GM18951 (cell line): ENCODE data around the gene FCGBP.

Experiments
- POLR2A ChIP-seq: IDR thresholded peaks from 4 replicates; pipeline ENCODE4 v1.6.1; 2011; ENCODE audit warnings: mild to moderate bottlenecking; ENCODE audit not compliant: insufficient read length, insufficient read depth; ENCODE audit errors: extremely low read depth
- in situ Hi-C: fragments of 300-500 bp; cut with MboI; formaldehyde crosslinking; loops from one replicate; pipeline ENCODE4 v1.12.0; 2022; ENCODE audit warnings: low sequenced_read_pairs, mixed read lengths, inconsistent platforms; ENCODE audit not compliant: unreplicated experiment

Gene FCGBP

GRCh38 chr19:39937787-39938186 is 3.4 kb upstream of the FCGBP start:
- in situ Hi-C loops: no loop called here
- no peak for TF ChIP-seq POLR2A

GRCh38 chr19:39937094-39937720 is 2.8 kb upstream of the FCGBP start:
- TF ChIP-seq POLR2A: no peak
- in situ Hi-C loops: no loop called here

GRCh38 chr19:39936622-39937021 is 2.2 kb upstream of the FCGBP start:
- TF ChIP-seq POLR2A: no peak
- in situ Hi-C loops: no loop called here

GRCh38 chr19:39936020-39936419 is 1.6 kb upstream of the FCGBP start:
- in situ Hi-C loops: no loop called here
- no peak for TF ChIP-seq POLR2A

- no peak for TF ChIP-seq POLR2A
- in situ Hi-C loops: no loop called here
These were observed 879 bp upstream of the FCGBP start for GRCh38 chr19:39935364-39935661.

GRCh38 chr19:39929750-39930149 is 4.7 kb downstream of the FCGBP start:
- in situ Hi-C loops: no loop called here
- no peak for TF ChIP-seq POLR2A

- TF ChIP-seq POLR2A: no peak
- in situ Hi-C loops: no loop called here
These were observed 6.1 kb downstream of the FCGBP start for GRCh38 chr19:39928357-39928725.

- TF ChIP-seq POLR2A: no peak
- in situ Hi-C loops: no loop called here
These were observed 6.7 kb downstream of the FCGBP start for GRCh38 chr19:39927524-39928356.

- in situ Hi-C loops: no loop called here
- TF ChIP-seq POLR2A: no peak
These were observed 7.4 kb downstream of the FCGBP start for GRCh38 chr19:39927076-39927475.

GRCh38 chr19:39926170-39926760 is 8.2 kb downstream of the FCGBP start:
- in situ Hi-C loops: no loop called here

GRCh38 chr19:39924952-39925351 is 9.5 kb downstream of the FCGBP start:
- in situ Hi-C loops: no loop called here
- no peak for TF ChIP-seq POLR2A

More at GRCh38 chr19:39926170-39926760, 8.2 kb downstream of the FCGBP start:
- TF ChIP-seq POLR2A: no peak

- no peak for TF ChIP-seq POLR2A
- in situ Hi-C loops: no loop called here
These were observed 10.0 kb downstream of the FCGBP start for GRCh38 chr19:39924389-39924788.

GRCh38 chr19:39923862-39924261 is 10.6 kb downstream of the FCGBP start:
- TF ChIP-seq POLR2A: no peak
- in situ Hi-C loops: no loop called here

GRCh38 chr19:39919976-39920375 is 14.5 kb downstream of the FCGBP start:
- no peak for TF ChIP-seq POLR2A
- in situ Hi-C loops: no loop called here

GRCh38 chr19:39918183-39918651 is 16.2 kb downstream of the FCGBP start:
- in situ Hi-C loops: no loop called here
- no peak for TF ChIP-seq POLR2A
